NT2/D1 (cell line): ENCODE results near the gene RBBP8NL.

Source experiments
- YY1 ChIP-seq: IDR thresholded peaks from 2 replicates; pipeline ENCODE4 v1.6.1; 2011; ENCODE audit not compliant: insufficient read length, insufficient read depth
- ZNF274 ChIP-seq: IDR thresholded peaks from 2 replicates; pipeline ENCODE4 v1.6.1; 2011; ENCODE audit warnings: mild to moderate bottlenecking, low read depth, low read length

- TF ChIP-seq YY1 = no peak
- no peak for TF ChIP-seq ZNF274
These were observed 36.8 kb downstream of the RBBP8NL start for GRCh38 chr20:62390317-62391164.
